ENCODE measurements around the gene DRP2.

DRP2 gene

GRCh38 chrX:101219864-101220346 is 319 bp downstream of the DRP2 start:
- Mint-ChIP-seq H3K27me3 (no peaks in the 10 kb centered on the region), H3K4me1 (ENCODE audit: low read depth) (peaks cover 14% of the 10 kb centered on the region), H3K4me3 (no peak overlapping the region), H3K9me3 (no peaks in the 10 kb centered on the region), H3K36me3 (ENCODE audit: low read depth) (no peaks in the 10 kb centered on the region), H3K27ac (no peak overlapping the region)

- Mint-ChIP-seq H3K9me3 (no peaks in the 10 kb centered on the region), H3K4me3 (no peak overlapping the region), H3K27ac (no peak overlapping the region), H3K36me3 (ENCODE audit: low read depth) (no peaks in the 10 kb centered on the region), H3K27me3 (no peaks in the 10 kb centered on the region), H3K4me1 (ENCODE audit: low read depth) (peaks cover 14% of the 10 kb centered on the region)
Observed at GRCh38 chrX:101220662-101221260, 1.2 kb downstream of the DRP2 start.

GRCh38 chrX:101223226-101223625 is 3.6 kb downstream of the DRP2 start:
- H3K27ac Mint-ChIP-seq, result no peak overlapping the region

GRCh38 chrX:101229170-101229569 is 9.6 kb downstream of the DRP2 start:
- no peaks in the 10 kb centered on the region for H3K36me3 Mint-ChIP-seq (ENCODE audit: low read depth)
- H3K27ac Mint-ChIP-seq, result no peak overlapping the region
- no peaks in the 10 kb centered on the region for H3K4me1 Mint-ChIP-seq (ENCODE audit: low read depth)
- H3K9me3 Mint-ChIP-seq, result no peaks in the 10 kb centered on the region
- H3K27me3 Mint-ChIP-seq, result no peaks in the 10 kb centered on the region
- no peak overlapping the region for H3K4me3 Mint-ChIP-seq

More at GRCh38 chrX:101223226-101223625, 3.6 kb downstream of the DRP2 start:
- Mint-ChIP-seq H3K4me3 (no peak overlapping the region), H3K27me3 (no peaks in the 10 kb centered on the region), H3K36me3 (ENCODE audit: low read depth) (no peaks in the 10 kb centered on the region), H3K9me3 (no peaks in the 10 kb centered on the region), H3K4me1 (ENCODE audit: low read depth) (peaks cover 14% of the 10 kb centered on the region)

GRCh38 chrX:101230636-101231035 is 11.1 kb downstream of the DRP2 start:
- Mint-ChIP-seq H3K4me1 (ENCODE audit: low read depth) (no peaks in the 10 kb centered on the region), H3K4me3 (no peak overlapping the region), H3K27ac (no peak overlapping the region)

GRCh38 chrX:101231080-101231479 is 11.5 kb downstream of the DRP2 start:
- H3K36me3 Mint-ChIP-seq (ENCODE audit: low read depth), result no peaks in the 10 kb centered on the region
- H3K27ac Mint-ChIP-seq, result no peak overlapping the region
- no peaks in the 10 kb centered on the region for H3K9me3 Mint-ChIP-seq
- H3K27me3 Mint-ChIP-seq, result no peaks in the 10 kb centered on the region
- no peaks in the 10 kb centered on the region for H3K4me1 Mint-ChIP-seq (ENCODE audit: low read depth)
- no peak overlapping the region for H3K4me3 Mint-ChIP-seq

More at GRCh38 chrX:101230636-101231035, 11.1 kb downstream of the DRP2 start:
- no peaks in the 10 kb centered on the region for H3K27me3 Mint-ChIP-seq
- H3K36me3 Mint-ChIP-seq (ENCODE audit: low read depth), result no peaks in the 10 kb centered on the region
- no peaks in the 10 kb centered on the region for H3K9me3 Mint-ChIP-seq

GRCh38 chrX:101232316-101232715 is 12.7 kb downstream of the DRP2 start:
- Mint-ChIP-seq H3K36me3 (ENCODE audit: low read depth) (no peaks in the 10 kb centered on the region), H3K9me3 (no peaks in the 10 kb centered on the region), H3K27me3 (no peaks in the 10 kb centered on the region), H3K27ac (no peak overlapping the region), H3K4me1 (ENCODE audit: low read depth) (no peaks in the 10 kb centered on the region), H3K4me3 (no peak overlapping the region)

GRCh38 chrX:101237041-101237440 is 17.5 kb downstream of the DRP2 start:
- Mint-ChIP-seq H3K4me1 (ENCODE audit: low read depth) (no peaks in the 10 kb centered on the region), H3K27me3 (no peaks in the 10 kb centered on the region), H3K36me3 (ENCODE audit: low read depth) (no peaks in the 10 kb centered on the region), H3K27ac (no peak overlapping the region), H3K9me3 (no peaks in the 10 kb centered on the region), H3K4me3 (no peak overlapping the region)

- Mint-ChIP-seq H3K4me1 (ENCODE audit: low read depth) (no peaks in the 10 kb centered on the region), H3K27ac (no peak overlapping the region), H3K9me3 (no peaks in the 10 kb centered on the region), H3K36me3 (ENCODE audit: low read depth) (no peaks in the 10 kb centered on the region), H3K27me3 (no peaks in the 10 kb centered on the region), H3K4me3 (no peak overlapping the region)
Observed at GRCh38 chrX:101241531-101241930, 21.9 kb downstream of the DRP2 start.

GRCh38 chrX:101252634-101253033 is 33.0 kb downstream of the DRP2 start:
- Mint-ChIP-seq H3K9me3 (no peaks in the 10 kb centered on the region), H3K27me3 (no peaks in the 10 kb centered on the region), H3K36me3 (ENCODE audit: low read depth) (no peaks in the 10 kb centered on the region), H3K4me3 (no peak overlapping the region), H3K27ac (no peak overlapping the region), H3K4me1 (ENCODE audit: low read depth) (peaks cover 3% of the 10 kb centered on the region)

GRCh38 chrX:101257448-101258258 is 38.1 kb downstream of the DRP2 start:
- Mint-ChIP-seq H3K4me1 (ENCODE audit: low read depth) (peaks cover 6% of the 10 kb centered on the region), H3K27ac (no peak overlapping the region), H3K9me3 (no peaks in the 10 kb centered on the region), H3K27me3 (no peaks in the 10 kb centered on the region), H3K4me3 (no peak overlapping the region), H3K36me3 (ENCODE audit: low read depth) (no peaks in the 10 kb centered on the region)

- Mint-ChIP-seq H3K4me1 (ENCODE audit: low read depth) (peaks cover 6% of the 10 kb centered on the region), H3K27me3 (no peaks in the 10 kb centered on the region), H3K27ac (no peak overlapping the region), H3K9me3 (no peaks in the 10 kb centered on the region), H3K36me3 (ENCODE audit: low read depth) (no peaks in the 10 kb centered on the region), H3K4me3 (no peak overlapping the region)
Observed at GRCh38 chrX:101258259-101258581, 38.6 kb downstream of the DRP2 start.

GRCh38 chrX:101260435-101260834 is 40.8 kb downstream of the DRP2 start:
- Mint-ChIP-seq H3K4me1 (ENCODE audit: low read depth) (peaks cover 6% of the 10 kb centered on the region), H3K9me3 (no peaks in the 10 kb centered on the region), H3K27ac (no peak overlapping the region), H3K27me3 (no peaks in the 10 kb centered on the region), H3K4me3 (no peak overlapping the region), H3K36me3 (ENCODE audit: low read depth) (no peaks in the 10 kb centered on the region)

GRCh38 chrX:101262590-101262989 is 43.0 kb downstream of the DRP2 start:
- Mint-ChIP-seq H3K9me3 (no peaks in the 10 kb centered on the region), H3K4me3 (no peak overlapping the region), H3K27me3 (no peaks in the 10 kb centered on the region), H3K4me1 (ENCODE audit: low read depth) (peaks cover 3% of the 10 kb centered on the region), H3K36me3 (ENCODE audit: low read depth) (no peaks in the 10 kb centered on the region), H3K27ac (no peak overlapping the region)

GRCh38 chrX:101263766-101264165 is 44.2 kb downstream of the DRP2 start:
- H3K9me3 Mint-ChIP-seq, result no peaks in the 10 kb centered on the region
- H3K4me3 Mint-ChIP-seq, result no peak overlapping the region
- no peak overlapping the region for H3K27ac Mint-ChIP-seq
- no peaks in the 10 kb centered on the region for H3K27me3 Mint-ChIP-seq
- no peaks in the 10 kb centered on the region for H3K4me1 Mint-ChIP-seq (ENCODE audit: low read depth)
- no peaks in the 10 kb centered on the region for H3K36me3 Mint-ChIP-seq (ENCODE audit: low read depth)
